CD1c-positive myeloid dendritic cell (primary cell): ENCODE data around the gene LSAMP.

ENCODE experiments used
- DNase-seq: peaks from one replicate; pipeline ENCODE4 v3.0.0-alpha.2; 2016; ENCODE audit errors: extremely low spot score

The LSAMP gene

GRCh38 chr3:115843206-115843605, 602.1 kb downstream of the LSAMP start:
- no peak for DNase-seq

DNA sequence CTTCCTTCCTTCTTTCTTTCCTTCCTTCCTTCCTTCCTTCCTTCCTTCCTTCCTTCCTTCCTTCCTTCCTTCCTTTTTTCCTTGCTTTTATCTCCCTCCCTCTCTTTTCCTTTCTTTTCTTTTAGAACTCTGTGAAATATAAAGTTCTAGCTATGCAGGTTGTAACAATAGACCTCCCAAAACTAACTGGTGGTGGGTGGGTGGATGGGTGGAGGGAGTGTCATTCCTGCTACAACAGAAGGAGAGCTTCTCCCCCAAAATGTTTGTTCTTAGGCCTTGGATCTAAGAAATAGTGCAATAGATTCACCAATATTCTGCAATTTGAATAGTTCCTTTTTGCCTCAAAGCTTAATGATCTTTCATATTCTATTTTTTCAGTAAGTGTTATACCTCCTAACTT, 606.0 kb downstream of the LSAMP start:
- DNase-seq: no peak

- DNase-seq: no peak
Observed at GRCh38 chr3:115838786-115839185, 606.5 kb downstream of the LSAMP start.

GRCh38 chr3:115836944-115837343, 608.3 kb downstream of the LSAMP start:
- peak; percentile 12 for DNase-seq

- DNase-seq: no peak
Observed at GRCh38 chr3:115835946-115836345, 609.3 kb downstream of the LSAMP start.

DNA sequence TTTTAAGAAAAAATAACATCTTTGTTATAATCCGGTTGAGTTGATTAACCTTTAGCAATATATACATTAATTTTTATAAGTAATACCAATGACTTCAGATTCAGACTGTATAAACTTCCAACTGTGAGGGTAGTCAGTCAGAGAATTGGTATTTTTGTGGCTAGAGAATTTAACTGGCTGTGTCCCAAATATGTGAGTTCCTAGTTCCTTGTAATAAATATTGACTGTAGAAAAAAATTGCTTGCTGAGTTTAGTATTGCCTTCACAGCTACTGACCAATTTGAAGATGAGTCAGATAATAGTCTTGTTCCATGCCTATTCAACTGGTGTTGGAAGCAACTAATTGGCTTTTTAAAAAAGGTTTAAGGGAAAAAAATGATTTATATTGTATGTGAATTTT, 611.2 kb downstream of the LSAMP start:
- DNase-seq: no peak

DNA sequence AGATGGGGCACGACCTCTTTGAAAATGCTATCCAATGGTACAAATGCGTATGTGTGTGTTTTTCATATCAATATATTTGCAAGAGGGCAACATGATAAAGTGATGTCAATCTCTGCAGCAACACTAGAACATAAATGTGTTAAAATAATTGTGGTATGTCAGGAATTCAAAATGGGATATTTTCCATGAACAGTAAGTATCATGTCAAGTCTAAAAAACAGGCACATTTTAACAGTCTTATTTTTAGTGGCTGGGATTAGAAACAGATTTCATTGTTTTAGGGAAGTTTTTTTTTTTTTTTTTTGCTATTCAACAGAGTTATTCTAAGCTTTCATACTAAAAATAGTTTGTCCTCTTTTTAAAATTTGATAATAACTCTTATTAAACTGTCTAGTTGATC, 612.2 kb downstream of the LSAMP start:
- no peak for DNase-seq

- DNase-seq: no peak
Observed at GRCh38 chr3:115832265-115832664, 613.0 kb downstream of the LSAMP start.

GRCh38 chr3:115831864-115832263, 613.4 kb downstream of the LSAMP start:
- DNase-seq: no peak

DNA sequence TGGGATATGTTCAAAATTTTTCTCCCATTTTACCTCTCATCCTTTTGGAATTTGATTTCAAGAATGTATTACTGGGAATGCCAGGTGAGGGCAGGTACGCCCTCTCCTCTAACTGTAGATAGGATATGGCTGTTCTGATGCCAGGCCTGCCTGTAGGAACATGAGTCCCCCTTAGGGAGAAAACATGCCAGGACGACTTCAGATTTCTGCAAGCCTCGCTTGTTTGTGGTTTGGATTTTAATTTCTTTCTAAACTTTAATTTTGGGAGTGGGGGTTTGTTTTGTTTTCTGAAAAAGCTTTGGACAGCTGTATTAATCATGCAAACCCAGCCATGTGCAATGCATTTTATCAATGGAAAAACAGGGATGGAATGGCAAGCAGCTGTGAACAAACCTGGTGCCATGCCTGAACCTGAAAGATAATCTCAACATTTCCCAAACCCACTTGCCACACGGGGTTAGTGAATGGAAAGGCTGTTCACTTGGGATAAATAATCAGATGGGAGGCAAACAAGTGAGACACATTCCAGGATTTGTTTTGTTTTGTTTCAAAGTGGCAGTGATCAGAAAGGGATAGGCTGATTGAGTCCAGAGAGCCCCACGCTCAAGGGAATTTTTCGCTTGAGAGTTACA, 614.4 kb downstream of the LSAMP start:
- no peak for DNase-seq

DNA sequence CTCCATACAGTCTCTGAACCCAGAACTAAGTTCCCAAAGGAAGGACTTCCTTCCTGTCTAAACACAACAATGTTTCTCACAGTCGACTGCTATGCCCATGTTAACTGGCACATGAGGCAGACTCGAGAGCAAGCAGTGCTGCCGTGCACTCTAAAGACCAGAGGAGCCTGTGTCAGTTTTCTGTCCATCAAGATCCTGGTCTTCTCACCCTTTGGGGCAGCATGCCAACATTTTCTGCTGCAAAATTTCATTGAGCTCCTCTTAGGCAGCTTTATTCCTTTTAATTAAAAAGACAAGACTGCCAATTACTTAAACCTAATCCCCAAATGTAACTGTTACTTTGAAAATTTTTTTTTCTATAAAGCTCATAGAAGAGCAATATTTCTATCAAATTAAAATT, 616.9 kb downstream of the LSAMP start:
- no peak for DNase-seq

GRCh38 chr3:115827495-115827894, 617.8 kb downstream of the LSAMP start:
- DNase-seq: no peak

- no peak for DNase-seq
Observed at GRCh38 chr3:115825046-115825445, 620.2 kb downstream of the LSAMP start.

GRCh38 chr3:115823083-115823482, 622.2 kb downstream of the LSAMP start:
- no peak for DNase-seq

DNA sequence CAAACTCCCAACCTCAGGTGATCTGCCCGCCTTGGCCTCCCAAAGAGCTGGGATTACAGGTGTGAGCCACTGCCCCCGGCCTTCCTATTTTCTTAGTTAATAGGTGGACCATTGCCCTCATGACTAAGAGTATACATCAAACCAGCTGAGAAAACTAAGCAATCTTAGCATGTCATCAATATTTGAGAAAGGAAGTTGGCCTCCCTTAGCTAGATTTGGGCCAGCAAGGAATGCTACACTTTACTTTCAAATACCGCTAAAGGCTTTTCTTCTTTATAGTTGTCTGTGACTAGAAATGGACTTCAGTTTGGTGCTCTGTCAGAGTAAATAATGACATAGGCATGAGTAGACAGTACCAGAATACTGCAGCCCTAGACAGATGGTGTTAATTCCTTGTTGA, 622.7 kb downstream of the LSAMP start:
- no peak for DNase-seq

- peak; percentile 75 for DNase-seq
Observed at GRCh38 chr3:115819785-115820384, 625.4 kb downstream of the LSAMP start.

GRCh38 chr3:115814778-115815380, 630.4 kb downstream of the LSAMP start:
- peak; percentile 76 for DNase-seq

DNA sequence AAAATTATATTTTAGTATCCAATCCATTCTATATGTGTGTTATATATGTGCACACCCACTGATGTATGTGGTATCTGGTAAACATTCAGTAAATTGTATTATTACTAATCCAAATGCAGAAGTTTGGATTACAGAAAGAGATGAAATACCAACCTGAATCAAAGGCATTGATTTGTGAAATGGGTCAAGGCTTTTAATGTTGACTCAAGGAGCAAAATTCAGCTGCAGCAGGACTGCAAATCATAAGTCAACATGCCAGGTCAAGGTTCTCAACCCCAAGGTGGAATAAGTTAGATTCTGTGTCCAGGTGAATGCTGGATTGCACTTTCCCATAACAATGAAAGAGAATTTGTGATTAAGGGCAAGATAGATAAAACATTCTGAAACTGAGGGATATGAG, 631.3 kb downstream of the LSAMP start:
- DNase-seq: no peak

DNA sequence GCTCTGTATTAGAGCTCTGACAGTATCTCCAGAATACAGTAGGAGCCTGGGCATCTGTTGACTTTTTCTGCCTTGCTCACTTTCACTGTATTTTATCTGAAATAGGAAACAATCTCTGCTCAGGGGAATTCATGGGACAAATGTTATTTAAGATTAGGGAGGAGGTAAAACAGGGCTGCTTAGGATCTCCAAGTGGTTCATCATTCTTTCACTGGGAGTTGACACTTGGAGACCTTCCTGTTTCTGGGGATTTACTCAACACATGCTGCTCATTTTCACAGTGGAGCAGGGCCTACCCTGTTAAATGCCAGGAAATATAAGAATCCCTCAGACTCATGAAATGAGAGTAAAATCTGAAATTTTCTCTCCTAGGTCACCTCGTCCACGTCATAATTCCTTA, 636.5 kb downstream of the LSAMP start:
- DNase-seq: no peak

DNA sequence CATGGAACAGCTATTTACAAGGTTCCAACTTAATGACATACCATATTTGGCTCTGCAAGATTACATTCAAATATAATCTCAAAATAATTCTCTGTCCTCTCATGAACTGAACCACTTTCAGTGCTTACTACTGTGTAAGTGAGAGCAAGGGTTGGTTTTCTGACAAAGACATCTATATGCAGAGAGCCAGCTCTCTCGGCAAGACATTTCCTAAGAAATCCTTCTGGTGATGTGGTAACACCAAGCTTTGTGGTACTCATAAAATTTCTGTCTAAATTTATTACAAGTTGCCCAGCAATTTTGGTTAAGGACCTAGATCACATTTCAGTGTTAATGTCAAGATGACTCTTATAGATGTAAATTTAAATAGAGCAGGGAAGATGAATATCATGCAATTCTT, 637.0 kb downstream of the LSAMP start:
- no peak for DNase-seq

DNA sequence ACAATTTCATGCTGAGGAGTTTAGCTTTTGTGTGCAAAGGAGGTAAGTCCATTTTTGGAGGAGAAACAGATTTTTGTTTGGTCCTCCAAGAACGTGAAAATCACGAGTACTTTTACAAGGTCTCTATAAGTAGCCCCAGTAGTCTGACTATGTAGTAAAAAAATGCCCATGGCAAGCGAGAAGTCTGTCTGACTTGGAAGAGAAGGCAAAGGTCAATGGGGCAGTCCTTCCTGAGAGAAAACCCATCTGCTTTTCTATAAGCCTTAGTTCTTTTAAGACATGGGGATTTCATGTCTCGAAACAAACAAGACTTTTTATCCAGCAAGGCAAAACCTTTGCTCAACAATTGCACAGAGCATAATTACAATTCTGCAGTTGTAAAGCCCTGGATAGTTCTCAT, 638.8 kb downstream of the LSAMP start:
- DNase-seq: no peak

DNA sequence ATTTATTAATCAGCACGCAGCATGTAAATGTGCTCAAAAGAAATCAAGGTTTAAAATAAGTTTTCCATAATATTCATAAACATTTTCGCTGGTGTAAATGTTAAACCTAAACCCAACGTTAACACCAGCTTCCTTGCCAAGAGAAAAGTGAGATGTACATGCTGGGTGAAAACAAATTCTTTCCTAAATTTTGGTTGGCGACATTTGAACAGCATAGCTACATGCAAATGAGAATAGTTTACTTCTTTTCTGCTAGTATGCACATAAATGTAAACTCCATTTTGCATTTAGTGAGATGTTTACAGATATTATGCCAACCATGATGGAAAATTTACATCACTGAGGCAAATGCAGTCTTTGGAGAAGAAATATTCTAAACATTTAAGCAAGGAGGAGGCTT, 639.8 kb downstream of the LSAMP start:
- DNase-seq: no peak

- no peak for DNase-seq
Observed at GRCh38 chr3:115804713-115805119, 640.6 kb downstream of the LSAMP start.

DNA sequence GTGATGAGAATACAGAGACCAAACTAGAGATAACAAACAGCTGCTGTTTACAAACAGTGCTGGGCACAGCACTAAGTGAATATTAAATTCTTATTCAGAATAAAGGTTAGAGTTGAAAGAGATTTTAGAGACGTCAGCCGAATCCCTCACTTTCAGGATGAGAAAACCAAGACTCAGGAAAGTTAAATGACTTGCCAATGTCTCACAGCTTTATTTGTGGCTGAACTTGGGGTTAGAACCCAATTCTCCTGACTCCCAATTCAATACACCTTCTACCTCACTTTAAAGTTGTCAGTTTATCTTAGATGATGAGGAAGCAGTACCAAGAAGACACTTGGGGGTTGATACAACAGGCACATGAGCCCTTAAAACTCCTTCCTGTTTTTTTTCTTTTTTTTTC, 641.1 kb downstream of the LSAMP start:
- DNase-seq: no peak
